HEK293 (cell line): ENCODE data around the gene RDH5.

Source experiments
- CTCF ChIA-PET: fragments of 350-600 bp; formaldehyde crosslinking; extraction: SDS; loops from one replicate; lab custom pipeline; 2021; ENCODE audit warnings: antibody characterized with exemption; lab: Yijun Ruan, JAX
- POLR2A ChIA-PET: fragments of 300-600 bp; formaldehyde crosslinking; extraction: SDS; loops from one replicate; lab custom pipeline; 2020; ENCODE audit warnings: antibody characterized with exemption, inconsistent platforms; lab: Yijun Ruan, JAX
- H3K27ac ChIP-seq: fragments of 200-500 bp; sonication (Bioruptor generic); 2 replicates; pipeline ENCODE4 v1.5.1; 2014; ENCODE audit warnings: low read depth, low read length, control low read depth, inconsistent platforms; ENCODE audit errors: extremely low read depth
- H3K36me3 ChIP-seq, 2 experiments: fragments of 200-500 bp in 1 of 2; sonication (Bioruptor generic) in 1 of 2; 1 replicate in 1 of 2; 2 replicates in 1 of 2; pipeline ENCODE4 v1.5.1; 2014 to 2017; ENCODE audit warnings: inconsistent platforms in 2 of 2, low read length in 2 of 2; ENCODE audit not compliant: control insufficient read depth in 2 of 2, insufficient read depth in 1 of 2
- H3K4me1 ChIP-seq: fragments of 200-500 bp; sonication (Bioruptor generic); 2 replicates; pipeline ENCODE4 v1.5.1; 2014; ENCODE audit warnings: mild to moderate bottlenecking, low read length, inconsistent platforms; ENCODE audit not compliant: control insufficient read depth, insufficient read depth
- H3K4me3 ChIP-seq: 2 replicates; pipeline ENCODE4 v1.5.1; 2011; ENCODE audit warnings: low read depth, mild to moderate bottlenecking, control low read depth, low read length, moderate library complexity
- H3K9me3 ChIP-seq: fragments of 200-500 bp; sonication (Bioruptor generic); 2 replicates; pipeline ENCODE4 v1.5.1; 2014; ENCODE audit warnings: low read depth, low read length, inconsistent platforms; ENCODE audit not compliant: control insufficient read depth, insufficient read depth
- BCL11A ChIP-seq: fragments of 450-650 bp; formaldehyde crosslinking; IDR thresholded peaks from 2 replicates; pipeline ENCODE4 v1.5.1; 2016; ENCODE audit warnings: low read depth, missing biosample characterization, missing genetic modification characterization
- ELK4 ChIP-seq: IDR thresholded peaks from 2 replicates; pipeline ENCODE4 v1.6.1; 2011; ENCODE audit warnings: mild to moderate bottlenecking, low read depth, low read length, borderline replicate concordance
- MEIS1 ChIP-seq: sonication (generic); formaldehyde crosslinking; IDR thresholded peaks from 2 replicates; pipeline ENCODE4 v1.8.1; 2022; ENCODE audit warnings: missing genetic modification reagents, mild to moderate bottlenecking, borderline replicate concordance
- SCRT2 ChIP-seq: fragments of 450-650 bp; formaldehyde crosslinking; IDR thresholded peaks from 2 replicates; pipeline ENCODE4 v1.5.1; 2016; ENCODE audit warnings: missing biosample characterization, missing genetic modification characterization
- SP7 ChIP-seq: fragments of 450-650 bp; formaldehyde crosslinking; IDR thresholded peaks from 2 replicates; pipeline ENCODE4 v1.5.1; 2016; ENCODE audit warnings: missing biosample characterization, missing genetic modification characterization
- ZNF148 ChIP-seq: fragments of 450-650 bp; formaldehyde crosslinking; IDR thresholded peaks from 2 replicates; pipeline ENCODE4 v1.5.0; 2017; ENCODE audit warnings: missing biosample characterization, missing genetic modification characterization, borderline replicate concordance
- ZNF280C ChIP-seq: fragments of 450-650 bp; formaldehyde crosslinking; IDR thresholded peaks from 2 replicates; pipeline ENCODE4 v1.5.1; 2016; ENCODE audit warnings: missing biosample characterization, missing genetic modification characterization
- ZNF362 ChIP-seq: fragments of 450-650 bp; formaldehyde crosslinking; IDR thresholded peaks from 2 replicates; pipeline ENCODE4 v1.5.1; 2016; ENCODE audit warnings: missing biosample characterization, missing genetic modification characterization
- ZNF473 ChIP-seq: fragments of 450-650 bp; formaldehyde crosslinking; IDR thresholded peaks from 2 replicates; pipeline ENCODE4 v1.5.1; 2017; ENCODE audit warnings: missing biosample characterization, missing genetic modification characterization
- ZNF518A ChIP-seq: fragments of 450-650 bp; formaldehyde crosslinking; conservative IDR thresholded peaks from 2 replicates; pipeline ENCODE4 v1.5.1; 2016; ENCODE audit warnings: low read depth, missing biosample characterization, missing genetic modification characterization
- ZNF645 ChIP-seq: fragments of 450-650 bp; formaldehyde crosslinking; IDR thresholded peaks from 2 replicates; pipeline ENCODE4; 2016; ENCODE audit warnings: missing biosample characterization, missing genetic modification characterization

The RDH5 gene

GRCh38 chr12:55694651-55695050, 25.5 kb upstream of the RDH5 start:
- CTCF ChIA-PET, result no interaction called here
- Histone ChIP-seq H3K9me3 (no peaks in the 10 kb centered on the region), H3K27ac (no peak overlapping the region), H3K4me3 (no peak overlapping the region), H3K4me1 (no peaks in the 10 kb centered on the region), H3K36me3 (peaks cover 0 to 6% of the 10 kb centered on the region in 2 experiments; a peak in 1 of 3 replicates)
- POLR2A ChIA-PET, result no interaction called here
- no peak for TF ChIP-seq BCL11A (tag by site-specific recombination)
- no peak for TF ChIP-seq ZNF280C (tag by site-specific recombination)
- no peak for TF ChIP-seq ZNF518A
- no peak for TF ChIP-seq MEIS1 (CRISPR knock-in tag)
- no peak for TF ChIP-seq ZNF362 (tag by site-specific recombination)
- no peak for TF ChIP-seq SCRT2 (tag by site-specific recombination)
- TF ChIP-seq ZNF473 (tag by site-specific recombination), result no peak
- TF ChIP-seq ELK4, result no peak
- TF ChIP-seq ZNF645 (tag by site-specific recombination), result no peak
- no peak for TF ChIP-seq SP7 (tag by site-specific recombination)
- no peak for TF ChIP-seq ZNF148 (tag by site-specific recombination)
